Measurements from ENCODE around the gene GRIK3.

GRIK3 gene

DNA sequence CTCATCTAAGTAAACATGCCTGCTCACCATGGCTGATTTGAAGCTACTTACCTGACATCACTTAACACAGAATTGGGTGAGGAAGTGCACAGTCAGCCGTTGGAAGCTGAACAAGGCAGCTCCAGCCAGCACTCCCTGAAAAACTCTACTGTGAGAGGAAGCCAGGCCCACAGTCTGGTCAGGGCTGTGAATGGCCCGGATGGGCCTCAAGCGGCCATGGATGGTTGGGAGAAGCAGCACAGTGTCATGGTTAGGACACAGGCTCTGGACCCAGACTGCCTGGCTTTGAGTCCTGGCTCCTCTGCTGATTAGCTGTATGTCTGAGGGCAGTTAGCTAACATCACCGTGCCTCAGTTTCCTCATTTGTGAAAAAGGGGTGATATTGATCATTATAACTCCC lies 267.8 kb downstream of the GRIK3 start:
- TF ChIP-seq TAF1 (IDR thresholded peaks at IDR 0.05; ENCODE audit: low read depth): no peak
- no peak for TF ChIP-seq YY1 (IDR thresholded peaks at IDR 0.05; ENCODE audit: low read depth)
- TF ChIP-seq EP300 (IDR thresholded peaks at IDR 0.05; ENCODE audit: borderline replicate concordance): no peak
- no peak for TF ChIP-seq NFIC (IDR thresholded peaks at IDR 0.05)
- TF ChIP-seq, protein P1, sequence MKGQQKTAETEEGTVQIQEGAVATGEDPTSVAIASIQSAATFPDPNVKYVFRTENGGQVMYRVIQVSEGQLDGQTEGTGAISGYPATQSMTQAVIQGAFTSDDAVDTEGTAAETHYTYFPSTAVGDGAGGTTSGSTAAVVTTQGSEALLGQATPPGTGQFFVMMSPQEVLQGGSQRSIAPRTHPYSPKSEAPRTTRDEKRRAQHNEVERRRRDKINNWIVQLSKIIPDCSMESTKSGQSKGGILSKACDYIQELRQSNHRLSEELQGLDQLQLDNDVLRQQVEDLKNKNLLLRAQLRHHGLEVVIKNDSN (IDR thresholded peaks at IDR 0.05): no peak
- no peak for TF ChIP-seq TEAD4 (IDR thresholded peaks at IDR 0.05)
- no peak for TF ChIP-seq TCF12 (IDR thresholded peaks at IDR 0.05; ENCODE audit: low read depth)
- TF ChIP-seq EGR1 (IDR thresholded peaks at IDR 0.05): no peak
- no peak for TF ChIP-seq RAD21 (IDR thresholded peaks at IDR 0.05; ENCODE audit: low read depth)
- TF ChIP-seq, protein P2, sequence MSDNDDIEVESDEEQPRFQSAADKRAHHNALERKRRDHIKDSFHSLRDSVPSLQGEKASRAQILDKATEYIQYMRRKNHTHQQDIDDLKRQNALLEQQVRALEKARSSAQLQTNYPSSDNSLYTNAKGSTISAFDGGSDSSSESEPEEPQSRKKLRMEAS (IDR thresholded peaks at IDR 0.05): no peak
- TF ChIP-seq FOXM1 (IDR thresholded peaks at IDR 0.05; ENCODE audit: borderline replicate concordance, low read depth): no peak
- TF ChIP-seq, protein P3, sequence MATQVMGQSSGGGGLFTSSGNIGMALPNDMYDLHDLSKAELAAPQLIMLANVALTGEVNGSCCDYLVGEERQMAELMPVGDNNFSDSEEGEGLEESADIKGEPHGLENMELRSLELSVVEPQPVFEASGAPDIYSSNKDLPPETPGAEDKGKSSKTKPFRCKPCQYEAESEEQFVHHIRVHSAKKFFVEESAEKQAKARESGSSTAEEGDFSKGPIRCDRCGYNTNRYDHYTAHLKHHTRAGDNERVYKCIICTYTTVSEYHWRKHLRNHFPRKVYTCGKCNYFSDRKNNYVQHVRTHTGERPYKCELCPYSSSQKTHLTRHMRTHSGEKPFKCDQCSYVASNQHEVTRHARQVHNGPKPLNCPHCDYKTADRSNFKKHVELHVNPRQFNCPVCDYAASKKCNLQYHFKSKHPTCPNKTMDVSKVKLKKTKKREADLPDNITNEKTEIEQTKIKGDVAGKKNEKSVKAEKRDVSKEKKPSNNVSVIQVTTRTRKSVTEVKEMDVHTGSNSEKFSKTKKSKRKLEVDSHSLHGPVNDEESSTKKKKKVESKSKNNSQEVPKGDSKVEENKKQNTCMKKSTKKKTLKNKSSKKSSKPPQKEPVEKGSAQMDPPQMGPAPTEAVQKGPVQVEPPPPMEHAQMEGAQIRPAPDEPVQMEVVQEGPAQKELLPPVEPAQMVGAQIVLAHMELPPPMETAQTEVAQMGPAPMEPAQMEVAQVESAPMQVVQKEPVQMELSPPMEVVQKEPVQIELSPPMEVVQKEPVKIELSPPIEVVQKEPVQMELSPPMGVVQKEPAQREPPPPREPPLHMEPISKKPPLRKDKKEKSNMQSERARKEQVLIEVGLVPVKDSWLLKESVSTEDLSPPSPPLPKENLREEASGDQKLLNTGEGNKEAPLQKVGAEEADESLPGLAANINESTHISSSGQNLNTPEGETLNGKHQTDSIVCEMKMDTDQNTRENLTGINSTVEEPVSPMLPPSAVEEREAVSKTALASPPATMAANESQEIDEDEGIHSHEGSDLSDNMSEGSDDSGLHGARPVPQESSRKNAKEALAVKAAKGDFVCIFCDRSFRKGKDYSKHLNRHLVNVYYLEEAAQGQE (IDR thresholded peaks at IDR 0.05; ENCODE audit: low read depth): no peak
- no peak for TF ChIP-seq CREB1 (IDR thresholded peaks at IDR 0.05; ENCODE audit: low read depth)
- no peak for TF ChIP-seq ZBTB7A (IDR thresholded peaks at IDR 0.05; ENCODE audit: low read depth)
- no peak for TF ChIP-seq CEBPB (IDR thresholded peaks at IDR 0.05)

DNA sequence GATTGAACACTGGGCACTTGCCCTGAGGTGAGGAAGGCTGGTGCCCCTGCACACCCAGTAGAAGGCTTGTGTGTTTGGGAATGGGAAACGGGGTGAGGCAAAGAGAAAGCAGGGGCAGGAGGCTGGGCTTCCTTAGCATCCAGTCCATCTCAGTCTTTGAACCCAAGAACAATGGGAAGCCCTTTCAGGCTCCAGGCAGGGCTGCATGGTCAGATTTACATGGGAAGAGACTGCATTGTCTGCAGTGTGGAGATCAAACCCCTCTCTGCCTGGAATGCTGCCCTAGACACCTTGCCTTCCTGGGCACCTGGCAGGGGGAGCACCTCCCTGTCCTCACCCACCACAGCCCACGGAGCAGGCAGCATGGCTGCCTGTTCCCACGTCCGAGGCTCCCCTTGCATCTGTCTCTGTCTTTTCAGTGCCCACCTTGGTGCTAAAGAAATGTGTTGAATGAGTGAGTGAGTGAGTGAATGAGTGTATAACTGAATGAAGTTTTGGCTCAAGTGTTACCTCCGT lies 268.5 kb downstream of the GRIK3 start:
- TF ChIP-seq TAF1 (IDR thresholded peaks at IDR 0.05; ENCODE audit: low read depth) (no peak), EGR1 (IDR thresholded peaks at IDR 0.05) (no peak), TEAD4 (IDR thresholded peaks at IDR 0.05) (no peak), FOXM1 (IDR thresholded peaks at IDR 0.05; ENCODE audit: borderline replicate concordance, low read depth) (no peak), ZBTB7A (IDR thresholded peaks at IDR 0.05; ENCODE audit: low read depth) (no peak)

DNA sequence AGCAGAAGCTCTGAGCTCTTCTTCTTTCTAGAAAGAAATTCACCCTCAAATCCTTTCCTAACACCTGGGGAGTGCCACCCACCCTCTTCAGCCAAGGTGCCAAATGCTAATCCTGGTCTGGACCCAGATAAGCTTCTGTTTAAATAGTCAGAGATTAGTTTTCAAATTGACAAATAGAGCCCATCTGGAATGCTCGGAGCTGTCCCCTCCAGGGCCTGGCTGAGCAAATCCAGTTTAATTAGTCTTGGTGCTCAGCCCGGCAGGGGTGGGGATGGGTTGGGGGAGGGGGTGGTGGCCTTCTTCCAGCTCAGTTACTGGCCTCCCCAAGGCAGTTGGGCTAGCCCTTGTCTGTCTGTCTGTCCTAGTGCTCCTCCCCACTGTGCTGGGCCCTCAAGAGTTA lies 269.5 kb downstream of the GRIK3 start:
- TF ChIP-seq, protein P1 (IDR thresholded peaks at IDR 0.05): no peak
- no peak for TF ChIP-seq EP300 (IDR thresholded peaks at IDR 0.05; ENCODE audit: borderline replicate concordance)
- TF ChIP-seq TEAD4 (IDR thresholded peaks at IDR 0.05): no peak
- TF ChIP-seq NFIC (IDR thresholded peaks at IDR 0.05): no peak
- TF ChIP-seq TCF12 (IDR thresholded peaks at IDR 0.05; ENCODE audit: low read depth): no peak
- TF ChIP-seq FOXM1 (IDR thresholded peaks at IDR 0.05; ENCODE audit: borderline replicate concordance, low read depth): no peak
- TF ChIP-seq, protein P2 (IDR thresholded peaks at IDR 0.05): no peak
- TF ChIP-seq CEBPB (IDR thresholded peaks at IDR 0.05): no peak
- TF ChIP-seq YY1 (IDR thresholded peaks at IDR 0.05; ENCODE audit: low read depth): no peak
- no peak for TF ChIP-seq ZBTB7A (IDR thresholded peaks at IDR 0.05; ENCODE audit: low read depth)
- no peak for TF ChIP-seq EGR1 (IDR thresholded peaks at IDR 0.05)
- TF ChIP-seq CREB1 (IDR thresholded peaks at IDR 0.05; ENCODE audit: low read depth): no peak
- TF ChIP-seq, protein P3 (IDR thresholded peaks at IDR 0.05; ENCODE audit: low read depth): no peak
- TF ChIP-seq TAF1 (IDR thresholded peaks at IDR 0.05; ENCODE audit: low read depth): no peak
- no peak for TF ChIP-seq RAD21 (IDR thresholded peaks at IDR 0.05; ENCODE audit: low read depth)

DNA sequence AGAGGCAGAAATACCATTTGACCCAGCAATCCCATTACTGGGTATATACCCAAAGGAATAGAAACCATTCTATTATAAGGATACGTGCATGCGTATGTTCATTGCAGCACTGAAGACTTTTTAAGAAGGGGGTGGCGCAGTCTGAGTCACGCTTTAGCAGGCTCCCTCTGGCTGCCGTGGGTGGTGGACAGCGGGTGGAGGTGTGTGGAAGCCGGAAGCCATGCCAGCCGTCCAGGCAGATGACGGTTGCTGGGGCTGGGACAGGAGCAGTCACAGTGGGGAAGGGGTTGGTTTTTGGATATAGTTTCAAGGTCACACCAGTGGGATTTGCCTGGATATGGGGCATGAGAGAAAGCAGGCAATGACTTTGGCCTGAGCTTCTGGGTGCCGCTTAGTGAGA lies 270.5 kb downstream of the GRIK3 start:
- TF ChIP-seq FOXM1 (IDR thresholded peaks at IDR 0.05; ENCODE audit: borderline replicate concordance, low read depth) (no peak), RAD21 (IDR thresholded peaks at IDR 0.05; ENCODE audit: low read depth) (no peak), YY1 (IDR thresholded peaks at IDR 0.05; ENCODE audit: low read depth) (no peak), TEAD4 (IDR thresholded peaks at IDR 0.05) (no peak), EGR1 (IDR thresholded peaks at IDR 0.05) (no peak), ZBTB7A (IDR thresholded peaks at IDR 0.05; ENCODE audit: low read depth) (no peak)
- TF ChIP-seq, protein P3 (IDR thresholded peaks at IDR 0.05; ENCODE audit: low read depth): no peak
